Measurements from ENCODE around the gene PROM2. TPM values are rescaled to one million over a fixed set of nuclear protein-coding genes. Genes with fewer than 3 reads are reported as not detected.

PROM2 gene
- polyA plus RNA-seq, 1 donor (not counting 4 experiments of a cell fraction or from before 2014, with no cell fraction given): 11.4 TPM

DNA sequence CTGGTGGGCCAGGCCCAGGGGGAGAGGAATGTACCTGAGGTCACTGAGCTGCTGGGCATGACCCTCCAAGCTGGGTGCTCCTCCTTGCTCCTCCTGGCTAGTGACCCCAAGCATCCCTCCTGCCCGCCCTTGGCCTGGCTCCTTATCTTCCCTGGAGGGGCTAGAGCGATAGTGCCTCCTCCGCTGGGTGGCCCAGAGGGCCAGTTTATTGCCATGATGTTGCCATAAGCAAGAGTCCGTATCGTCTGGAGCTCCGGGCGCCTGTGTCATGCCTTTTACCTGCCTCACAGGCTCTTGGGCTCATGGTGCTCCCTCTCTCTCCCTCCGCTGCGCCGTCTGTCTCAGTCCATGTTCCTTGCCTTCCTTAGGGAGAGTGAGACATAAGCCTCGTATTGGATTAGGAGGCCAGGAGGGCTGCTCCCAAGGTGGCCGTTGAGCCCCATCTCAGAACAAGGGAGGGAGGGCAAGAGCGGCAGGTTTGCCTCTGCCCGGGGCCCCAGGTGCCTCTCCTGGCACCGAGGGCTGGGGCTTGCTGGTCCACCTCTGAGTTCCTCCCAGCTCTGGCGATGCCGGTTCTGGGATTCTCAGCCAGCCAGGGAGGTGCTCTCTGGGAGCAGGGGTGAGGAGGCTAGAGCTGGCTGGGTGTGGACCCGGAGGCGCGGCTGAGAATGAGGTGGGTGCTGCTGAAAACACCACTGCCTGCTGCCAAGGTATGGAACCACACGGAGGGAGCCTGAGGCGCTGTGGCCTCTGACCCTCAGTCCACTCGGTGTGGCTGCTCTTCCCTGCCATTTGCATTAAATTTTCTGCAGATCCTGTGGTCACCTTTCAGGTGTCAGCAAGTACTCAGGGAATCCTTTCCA, 45.5 kb downstream of the PROM2 start:
- H2AFZ ChIP-seq (ENCODE audit: control insufficient read depth, low read length): no peak overlapping the region
- TF ChIP-seq, protein P1, sequence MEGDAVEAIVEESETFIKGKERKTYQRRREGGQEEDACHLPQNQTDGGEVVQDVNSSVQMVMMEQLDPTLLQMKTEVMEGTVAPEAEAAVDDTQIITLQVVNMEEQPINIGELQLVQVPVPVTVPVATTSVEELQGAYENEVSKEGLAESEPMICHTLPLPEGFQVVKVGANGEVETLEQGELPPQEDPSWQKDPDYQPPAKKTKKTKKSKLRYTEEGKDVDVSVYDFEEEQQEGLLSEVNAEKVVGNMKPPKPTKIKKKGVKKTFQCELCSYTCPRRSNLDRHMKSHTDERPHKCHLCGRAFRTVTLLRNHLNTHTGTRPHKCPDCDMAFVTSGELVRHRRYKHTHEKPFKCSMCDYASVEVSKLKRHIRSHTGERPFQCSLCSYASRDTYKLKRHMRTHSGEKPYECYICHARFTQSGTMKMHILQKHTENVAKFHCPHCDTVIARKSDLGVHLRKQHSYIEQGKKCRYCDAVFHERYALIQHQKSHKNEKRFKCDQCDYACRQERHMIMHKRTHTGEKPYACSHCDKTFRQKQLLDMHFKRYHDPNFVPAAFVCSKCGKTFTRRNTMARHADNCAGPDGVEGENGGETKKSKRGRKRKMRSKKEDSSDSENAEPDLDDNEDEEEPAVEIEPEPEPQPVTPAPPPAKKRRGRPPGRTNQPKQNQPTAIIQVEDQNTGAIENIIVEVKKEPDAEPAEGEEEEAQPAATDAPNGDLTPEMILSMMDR (optimal IDR thresholded peaks at IDR 0.05 in 1 of 3, IDR thresholded peaks at IDR 0.05 in 1 of 3, conservative IDR thresholded peaks at IDR 0.05 in 1 of 3; ENCODE audit: extremely low read depth in 1 of 3, insufficient read depth in 2 of 3, low read length in 3 of 3): no peak
- TF ChIP-seq EZH2 (IDR thresholded peaks at IDR 0.05; ENCODE audit: low read length): no peak
- no peaks in the 10 kb centered on the region for H3K9me3 ChIP-seq (ENCODE audit: control insufficient read depth, low read depth, low read length)
- H3K79me2 ChIP-seq (ENCODE audit: control insufficient read depth, insufficient read depth, low read length): no peaks in the 10 kb centered on the region
- no peak overlapping the region for H3K9ac ChIP-seq (ENCODE audit: control insufficient read depth, extremely low read depth, insufficient read depth, low read length)
- peaks cover 2% of the 10 kb centered on the region for H3K9me1 ChIP-seq (ENCODE audit: control insufficient read depth, extremely low read depth, insufficient read depth, low read length)
- no peak overlapping the region for H3K4me3 ChIP-seq (ENCODE audit: control insufficient read depth in 2 of 3, extremely low read depth in 1 of 3, insufficient read depth in 2 of 3, low read depth in 1 of 3, low read length in 3 of 3)
- no peak overlapping the region for H3K4me2 ChIP-seq (ENCODE audit: control insufficient read depth, extremely low read depth, insufficient read depth, low read depth, low read length)
- H3K27ac ChIP-seq (ENCODE audit: control insufficient read depth, insufficient read depth, low read length): no peak overlapping the region
- H3K4me1 ChIP-seq (ENCODE audit: control insufficient read depth, extremely low read depth, insufficient read depth, low read length): peaks cover 33% of the 10 kb centered on the region
- dilution Hi-C loops (cut with MboI; ENCODE audit: extremely low pct_ligation_motif_present, low sequenced_read_pairs): no loop called here
- H4K20me1 ChIP-seq (ENCODE audit: control insufficient read depth, extremely low read depth, insufficient read depth, low read length): peaks cover 7% of the 10 kb centered on the region
- no peaks in the 10 kb centered on the region for H3K36me3 ChIP-seq (ENCODE audit: control insufficient read depth in 2 of 2, extremely low read depth in 1 of 2, insufficient read depth in 2 of 2, low read length in 2 of 2)
- DNase-seq (ENCODE audit: low read depth, low spot score) (no peak), FAIRE-seq (no peak)
- peaks cover 44% of the 10 kb centered on the region for H3K27me3 ChIP-seq (ENCODE audit: control insufficient read depth, extremely low read depth, insufficient read depth, low read length)

DNA sequence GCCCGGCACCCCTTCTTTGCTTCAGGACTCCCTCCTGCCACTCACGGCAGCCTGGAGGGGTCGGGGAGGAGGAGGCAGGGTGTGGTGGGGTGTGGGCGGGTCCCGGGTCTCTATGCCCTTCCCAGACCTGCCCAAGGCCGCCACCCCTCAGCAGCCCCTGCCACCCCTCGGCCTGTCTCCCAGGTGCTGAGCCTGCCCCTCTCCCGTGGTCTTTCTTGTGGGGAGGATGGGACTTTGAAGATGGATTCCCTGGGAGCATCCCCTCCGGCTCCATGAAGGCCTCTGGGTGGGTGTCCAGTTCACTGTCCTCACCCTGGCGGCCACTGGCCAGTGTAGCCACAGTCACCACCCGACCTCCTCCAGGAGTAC, 46.1 kb downstream of the PROM2 start:
- Histone ChIP-seq H3K27ac (ENCODE audit: control insufficient read depth, insufficient read depth, low read length) (no peak overlapping the region), H4K20me1 (ENCODE audit: control insufficient read depth, extremely low read depth, insufficient read depth, low read length) (peaks cover 7% of the 10 kb centered on the region), H3K27me3 (ENCODE audit: control insufficient read depth, extremely low read depth, insufficient read depth, low read length) (peaks cover 41% of the 10 kb centered on the region), H3K36me3 (ENCODE audit: control insufficient read depth in 2 of 2, extremely low read depth in 1 of 2, insufficient read depth in 2 of 2, low read length in 2 of 2) (no peaks in the 10 kb centered on the region), H3K9ac (ENCODE audit: control insufficient read depth, extremely low read depth, insufficient read depth, low read length) (no peak overlapping the region), H3K79me2 (ENCODE audit: control insufficient read depth, insufficient read depth, low read length) (no peaks in the 10 kb centered on the region), H3K9me3 (ENCODE audit: control insufficient read depth, low read depth, low read length) (no peaks in the 10 kb centered on the region), H3K4me3 (ENCODE audit: control insufficient read depth in 2 of 3, extremely low read depth in 1 of 3, insufficient read depth in 2 of 3, low read depth in 1 of 3, low read length in 3 of 3) (no peak overlapping the region), H3K4me2 (ENCODE audit: control insufficient read depth, extremely low read depth, insufficient read depth, low read depth, low read length) (no peak overlapping the region), H3K9me1 (ENCODE audit: control insufficient read depth, extremely low read depth, insufficient read depth, low read length) (peaks cover 2% of the 10 kb centered on the region), H3K4me1 (ENCODE audit: control insufficient read depth, extremely low read depth, insufficient read depth, low read length) (peaks cover 29% of the 10 kb centered on the region), H2AFZ (ENCODE audit: control insufficient read depth, low read length) (no peak overlapping the region)
- FAIRE-seq (no peak), DNase-seq (ENCODE audit: low read depth, low spot score) (no peak)
- dilution Hi-C loops (cut with MboI; ENCODE audit: extremely low pct_ligation_motif_present, low sequenced_read_pairs): no loop called here
- TF ChIP-seq EZH2 (IDR thresholded peaks at IDR 0.05; ENCODE audit: low read length): no peak
- TF ChIP-seq, protein P1 (optimal IDR thresholded peaks at IDR 0.05 in 1 of 3, IDR thresholded peaks at IDR 0.05 in 1 of 3, conservative IDR thresholded peaks at IDR 0.05 in 1 of 3; ENCODE audit: extremely low read depth in 1 of 3, insufficient read depth in 2 of 3, low read length in 3 of 3): no peak

All from keratinocyte (primary cell).